ENCODE measurements around the gene PF4V1.

The PF4V1 gene, protein sequence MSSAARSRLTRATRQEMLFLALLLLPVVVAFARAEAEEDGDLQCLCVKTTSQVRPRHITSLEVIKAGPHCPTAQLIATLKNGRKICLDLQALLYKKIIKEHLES

DNA sequence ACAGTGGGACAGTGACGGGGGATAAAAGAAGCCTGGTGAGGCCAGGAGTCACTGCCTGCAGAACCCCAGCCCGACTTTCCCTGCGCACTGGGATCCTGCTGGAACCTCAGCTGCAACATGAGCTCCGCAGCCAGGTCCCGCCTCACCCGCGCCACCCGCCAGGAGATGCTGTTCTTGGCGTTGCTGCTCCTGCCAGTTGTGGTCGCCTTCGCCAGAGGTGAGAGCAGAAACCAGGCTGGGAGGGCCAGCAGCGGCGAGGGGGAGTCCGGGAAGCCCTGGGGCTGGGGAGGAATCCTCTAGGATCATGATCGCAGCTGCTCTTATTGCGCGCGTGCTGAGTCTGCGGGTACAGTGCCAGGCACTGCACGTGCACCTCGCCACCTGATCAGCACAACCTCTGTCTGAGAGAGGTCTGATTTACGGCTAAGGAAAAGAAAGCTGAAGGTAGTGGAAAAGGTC lies at the start of gene PF4V1:
PF4V1 (plus strand) TSS at position 51 of the 459 bp plus-strand sequence; CDS start at position 118, 67 bp downstream.
- peaks cover 4% of the 10 kb centered on the region for H3K27me3 Mint-ChIP-seq
- no peaks in the 10 kb centered on the region for H3K36me3 Mint-ChIP-seq
- CTCF ChIA-PET = no interaction called here
- no peaks in the 10 kb centered on the region for H3K9me3 Mint-ChIP-seq
- H3K27ac Mint-ChIP-seq = no peak within 1 kb of the TSS
- no peaks in the 10 kb centered on the region for H3K4me1 Mint-ChIP-seq
- no peak for DNase-seq
- H3K4me3 Mint-ChIP-seq = no peak within 1 kb of the TSS

DNA sequence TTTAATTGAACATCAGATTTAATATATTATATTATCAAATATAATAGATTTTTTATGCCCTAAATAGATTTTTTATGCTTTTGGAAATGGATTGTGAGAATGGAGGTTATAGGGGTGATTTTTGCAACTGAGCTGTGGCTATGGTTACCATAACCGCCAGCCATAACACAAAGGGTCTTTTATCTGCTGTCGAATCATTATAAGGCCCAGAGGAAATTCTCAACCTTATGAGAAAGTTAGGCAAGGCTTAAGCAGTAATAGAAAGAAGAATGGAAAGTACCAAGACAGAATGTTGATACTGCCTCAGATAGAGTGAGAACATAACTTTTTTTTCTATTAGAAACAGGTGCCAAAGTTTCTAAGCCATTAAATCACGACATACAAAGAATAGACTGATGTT lies 42.9 kb upstream of the PF4V1 start:
- H3K4me1 Mint-ChIP-seq = no peaks in the 10 kb centered on the region
- H3K36me3 Mint-ChIP-seq = no peaks in the 10 kb centered on the region
- no peaks in the 10 kb centered on the region for H3K27me3 Mint-ChIP-seq
- CTCF ChIA-PET = no interaction called here
- DNase-seq = no peak
- no peak overlapping the region for H3K4me3 Mint-ChIP-seq
- no peaks in the 10 kb centered on the region for H3K9me3 Mint-ChIP-seq
- no peak overlapping the region for H3K27ac Mint-ChIP-seq

DNA sequence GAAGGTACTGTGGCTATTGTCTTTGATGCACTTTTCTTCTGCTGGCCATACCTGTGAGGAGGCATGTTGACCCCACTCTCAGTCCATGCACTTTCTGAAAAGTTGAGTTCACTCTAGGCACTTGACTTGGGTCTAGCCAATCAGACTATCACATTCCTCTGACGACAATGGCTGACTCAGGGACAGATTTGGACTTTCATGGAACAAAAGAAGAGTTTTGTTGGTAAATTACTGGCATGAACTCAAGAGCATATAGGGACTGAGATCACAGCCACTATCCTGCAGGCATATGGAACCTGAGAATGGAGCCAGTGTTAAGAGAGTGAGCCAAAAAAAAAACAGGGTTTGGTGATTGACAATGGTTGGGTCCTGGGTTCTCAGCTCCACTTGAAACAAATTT lies 41.3 kb upstream of the PF4V1 start:
- Mint-ChIP-seq H3K27me3 (no peaks in the 10 kb centered on the region), H3K4me3 (no peak overlapping the region), H3K36me3 (no peaks in the 10 kb centered on the region), H3K27ac (no peak overlapping the region), H3K9me3 (no peaks in the 10 kb centered on the region), H3K4me1 (no peaks in the 10 kb centered on the region)
- CTCF ChIA-PET = no interaction called here
- no peak for DNase-seq

DNA sequence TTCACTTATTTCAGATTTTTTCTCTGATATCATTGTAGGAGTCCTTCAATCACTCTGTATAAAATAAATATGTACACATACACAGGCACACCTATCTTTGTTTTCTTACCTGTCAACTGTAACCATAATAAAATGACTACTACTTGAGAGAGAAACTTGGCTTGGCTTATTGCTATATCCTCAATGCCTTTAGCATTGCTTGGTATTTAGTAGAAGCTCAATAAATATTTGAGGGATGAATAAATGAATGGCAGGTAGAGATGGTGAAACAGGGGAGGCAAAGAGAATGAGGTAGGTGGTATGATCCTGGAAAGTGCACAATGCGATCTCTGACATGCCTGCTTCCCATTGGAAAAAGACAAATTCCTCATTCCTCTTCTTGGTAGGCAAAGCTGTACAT lies 38.4 kb upstream of the PF4V1 start:
- no peaks in the 10 kb centered on the region for H3K9me3 Mint-ChIP-seq
- CTCF ChIA-PET = no interaction called here

DNA sequence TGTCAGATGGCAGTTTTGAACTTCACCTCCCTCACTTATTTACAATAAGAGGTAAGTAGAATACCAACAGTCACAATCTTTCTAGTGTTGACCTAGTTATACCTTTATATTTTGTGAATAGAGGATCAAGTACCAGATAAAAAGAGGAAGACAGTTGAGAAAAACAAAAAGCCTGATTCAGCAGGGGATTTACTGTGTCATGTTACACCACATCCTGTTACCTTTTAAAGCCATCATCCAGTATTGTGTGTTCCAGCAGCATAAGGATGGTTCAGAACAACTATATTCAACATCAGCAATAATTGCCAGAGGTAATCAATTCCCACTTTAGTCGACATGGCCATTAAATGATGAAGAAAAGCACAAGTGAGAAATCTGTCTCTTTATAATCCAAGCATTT lies 38.0 kb upstream of the PF4V1 start:
- no peak overlapping the region for H3K4me3 Mint-ChIP-seq
- no peaks in the 10 kb centered on the region for H3K4me1 Mint-ChIP-seq
- no peaks in the 10 kb centered on the region for H3K36me3 Mint-ChIP-seq
- DNase-seq = no peak
- H3K27me3 Mint-ChIP-seq = no peaks in the 10 kb centered on the region
- no peaks in the 10 kb centered on the region for H3K9me3 Mint-ChIP-seq
- no peak overlapping the region for H3K27ac Mint-ChIP-seq
- CTCF ChIA-PET = no interaction called here

More for the DNA sequence above, 38.4 kb upstream of the PF4V1 start:
- DNase-seq = no peak
- Mint-ChIP-seq H3K36me3 (no peaks in the 10 kb centered on the region), H3K4me3 (no peak overlapping the region), H3K4me1 (no peaks in the 10 kb centered on the region), H3K27me3 (no peaks in the 10 kb centered on the region), H3K27ac (no peak overlapping the region)

DNA sequence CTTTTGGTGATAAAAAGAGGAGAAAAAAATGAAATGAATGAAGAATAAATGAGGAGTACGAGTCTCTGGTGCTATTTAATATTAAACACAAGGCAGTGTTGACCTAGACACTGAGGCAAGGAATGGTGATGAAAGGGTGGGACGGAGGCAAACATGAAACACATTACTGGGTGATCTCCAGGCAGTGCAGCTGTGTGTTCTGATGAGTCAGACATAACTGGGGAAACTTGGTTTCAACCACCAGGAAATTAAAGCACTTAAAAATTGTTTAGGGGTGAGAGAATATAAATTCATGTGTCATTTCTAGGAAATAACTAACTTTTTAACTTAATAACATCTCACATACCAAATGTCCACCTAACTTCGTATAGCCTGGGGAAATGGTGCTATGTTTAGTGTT lies 36.3 kb upstream of the PF4V1 start:
- Mint-ChIP-seq H3K4me3 (no peak overlapping the region), H3K27me3 (no peaks in the 10 kb centered on the region), H3K36me3 (no peaks in the 10 kb centered on the region), H3K27ac (no peak overlapping the region), H3K4me1 (no peaks in the 10 kb centered on the region), H3K9me3 (no peaks in the 10 kb centered on the region)
- no peak for DNase-seq
- CTCF ChIA-PET = no interaction called here

DNA sequence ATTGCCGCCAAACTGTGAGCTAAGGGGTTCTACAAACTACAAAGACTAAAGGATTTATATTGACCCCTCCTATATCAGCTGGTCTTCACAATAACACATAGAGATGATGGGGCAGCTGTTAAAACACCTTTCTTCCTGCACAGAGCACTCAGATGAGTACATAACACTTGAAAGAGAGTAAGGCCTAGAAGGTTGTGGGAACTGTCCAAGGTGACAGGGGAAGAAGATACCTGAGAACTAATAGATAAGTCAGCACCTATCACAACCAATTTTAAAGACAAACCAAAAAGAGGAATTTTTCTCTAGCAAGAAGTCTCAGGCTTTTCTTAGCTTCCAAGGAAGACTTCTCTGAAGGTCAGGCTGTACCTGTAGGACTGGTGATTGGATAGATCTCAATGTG lies 35.8 kb upstream of the PF4V1 start:
- CTCF ChIA-PET = no interaction called here
- Mint-ChIP-seq H3K36me3 (no peaks in the 10 kb centered on the region), H3K4me3 (no peak overlapping the region), H3K27ac (no peak overlapping the region), H3K4me1 (no peaks in the 10 kb centered on the region), H3K27me3 (no peaks in the 10 kb centered on the region), H3K9me3 (no peaks in the 10 kb centered on the region)
- no peak for DNase-seq

DNA sequence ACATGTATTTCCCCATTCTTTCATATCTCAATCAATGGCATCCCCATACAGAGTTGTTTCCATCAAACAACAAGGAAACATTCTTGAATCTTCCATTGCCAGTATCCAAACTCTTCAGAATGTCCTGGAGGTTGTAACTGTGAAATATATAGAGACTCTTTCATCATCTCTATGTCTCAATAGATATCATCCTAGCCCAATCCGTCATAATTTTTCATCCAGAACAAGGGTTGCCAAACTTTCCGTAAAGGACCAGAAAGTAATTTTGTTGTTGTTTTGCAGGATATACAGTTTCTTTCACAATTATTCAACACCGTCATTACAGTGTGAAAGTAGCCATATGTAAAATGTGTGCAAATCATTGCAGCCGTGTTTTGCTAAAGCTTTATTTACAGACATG lies 31.8 kb upstream of the PF4V1 start:
- no peaks in the 10 kb centered on the region for H3K36me3 Mint-ChIP-seq
- H3K4me1 Mint-ChIP-seq = no peaks in the 10 kb centered on the region

DNA sequence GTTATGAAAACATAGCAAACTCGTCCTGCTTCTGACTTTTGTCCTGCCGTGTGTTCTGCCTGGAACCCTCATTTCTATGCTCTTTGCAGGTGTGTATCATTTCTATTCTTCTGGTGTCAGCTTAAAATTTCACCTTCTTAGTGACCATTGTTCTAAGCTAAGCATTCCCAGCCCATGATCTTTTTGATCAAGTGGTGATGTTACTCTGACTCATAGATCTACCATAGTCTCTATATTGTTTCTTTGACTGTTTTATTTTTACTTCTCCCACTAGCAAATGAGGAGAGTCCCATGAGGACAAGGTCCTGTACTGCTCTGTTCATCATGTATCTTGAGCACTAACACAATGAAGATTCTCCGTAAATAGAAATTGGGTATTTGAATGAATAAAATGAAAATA lies 30.7 kb upstream of the PF4V1 start:
- H3K27me3 Mint-ChIP-seq = no peaks in the 10 kb centered on the region
- CTCF ChIA-PET = no interaction called here
- H3K9me3 Mint-ChIP-seq = no peaks in the 10 kb centered on the region
- H3K4me1 Mint-ChIP-seq = no peaks in the 10 kb centered on the region
- H3K27ac Mint-ChIP-seq = no peak overlapping the region
- H3K36me3 Mint-ChIP-seq = no peaks in the 10 kb centered on the region
- DNase-seq = no peak
- H3K4me3 Mint-ChIP-seq = no peak overlapping the region

More for the DNA sequence above, 31.8 kb upstream of the PF4V1 start:
- H3K4me3 Mint-ChIP-seq = no peak overlapping the region
- no peaks in the 10 kb centered on the region for H3K9me3 Mint-ChIP-seq
- H3K27ac Mint-ChIP-seq = no peak overlapping the region
- DNase-seq = no peak
- CTCF ChIA-PET = no interaction called here
- no peaks in the 10 kb centered on the region for H3K27me3 Mint-ChIP-seq

DNA sequence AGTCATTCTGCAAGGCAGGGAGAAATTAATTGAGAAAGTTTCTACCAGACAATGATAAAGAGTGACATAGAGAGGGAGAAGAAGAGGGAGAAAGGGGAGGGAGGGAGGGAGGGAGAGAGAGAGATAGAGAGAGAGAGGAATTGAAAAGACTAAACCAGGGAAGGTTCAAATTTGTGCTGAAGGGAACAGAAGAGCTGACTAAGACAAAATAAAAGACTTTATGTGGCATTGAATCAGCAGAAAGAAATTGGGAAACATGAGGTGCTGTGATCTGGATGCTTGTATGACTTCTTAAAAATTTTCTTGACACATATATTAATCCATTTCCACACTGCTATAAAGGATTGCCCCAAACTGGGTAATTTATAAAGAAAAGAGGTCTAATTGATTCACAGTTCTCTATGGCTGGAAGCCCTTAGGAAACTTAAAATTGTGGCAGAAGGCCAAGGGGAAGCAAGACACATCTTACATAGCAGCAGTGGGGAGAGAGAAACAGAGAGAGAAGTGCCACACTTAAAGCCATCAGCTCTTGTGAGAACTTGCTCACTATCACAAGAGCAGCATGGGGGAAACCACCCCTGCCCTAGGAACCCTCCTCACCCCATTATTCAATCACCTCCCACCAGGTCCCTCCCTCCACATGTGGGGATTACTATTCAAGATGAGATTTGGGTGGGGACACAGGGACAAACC lies 30.1 kb upstream of the PF4V1 start:
- no peak overlapping the region for H3K4me3 Mint-ChIP-seq
- H3K27ac Mint-ChIP-seq = no peak overlapping the region
- H3K36me3 Mint-ChIP-seq = no peaks in the 10 kb centered on the region
- no peak for DNase-seq
- H3K4me1 Mint-ChIP-seq = no peaks in the 10 kb centered on the region
- H3K27me3 Mint-ChIP-seq = no peaks in the 10 kb centered on the region
- CTCF ChIA-PET = no interaction called here
- H3K9me3 Mint-ChIP-seq = no peaks in the 10 kb centered on the region

DNA sequence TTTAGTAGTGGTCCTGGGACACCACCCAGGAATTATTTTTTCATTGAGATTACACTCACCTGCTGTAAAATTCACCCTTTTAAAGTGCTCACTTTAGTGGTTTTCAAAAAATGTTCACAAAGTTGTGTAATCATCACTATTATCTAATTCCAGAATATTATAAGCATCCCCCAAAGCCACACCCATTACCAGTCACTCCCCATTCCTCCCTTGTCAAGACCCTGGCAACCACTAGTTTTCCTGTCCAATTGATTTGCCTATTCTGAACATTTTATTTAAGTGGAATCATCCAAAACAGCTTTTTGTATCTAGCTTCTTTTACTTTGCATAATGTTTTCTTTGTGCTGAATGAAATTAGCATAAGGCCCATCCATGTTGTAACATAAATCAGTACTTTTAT lies 29.3 kb upstream of the PF4V1 start:
- H3K36me3 Mint-ChIP-seq = no peaks in the 10 kb centered on the region
- no peak overlapping the region for H3K27ac Mint-ChIP-seq
- DNase-seq = no peak
- CTCF ChIA-PET = no interaction called here
- H3K4me3 Mint-ChIP-seq = no peak overlapping the region
- H3K4me1 Mint-ChIP-seq = no peaks in the 10 kb centered on the region
- H3K9me3 Mint-ChIP-seq = no peaks in the 10 kb centered on the region
- H3K27me3 Mint-ChIP-seq = no peaks in the 10 kb centered on the region

DNA sequence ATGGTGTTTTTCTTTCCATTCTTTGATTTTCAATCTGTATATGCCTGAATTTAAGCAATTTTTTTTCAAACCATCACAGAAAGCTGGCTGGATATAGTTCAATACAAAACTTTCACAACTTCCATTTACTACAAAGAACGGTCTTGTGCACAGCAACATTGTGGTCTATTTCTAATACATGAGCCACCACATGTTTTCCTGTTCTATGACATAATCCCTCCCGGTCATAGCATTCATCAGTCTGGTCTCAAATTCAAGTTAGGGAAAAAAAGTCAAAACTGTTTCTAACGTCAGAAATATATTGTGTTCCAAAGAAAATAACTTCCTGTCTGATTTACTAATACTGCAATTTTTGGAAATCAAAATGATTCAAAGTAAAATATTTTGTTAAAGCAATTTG lies 24.1 kb upstream of the PF4V1 start:
- DNase-seq = no peak
- no peaks in the 10 kb centered on the region for H3K36me3 Mint-ChIP-seq
- CTCF ChIA-PET = no interaction called here
- H3K27me3 Mint-ChIP-seq = no peaks in the 10 kb centered on the region
- H3K4me1 Mint-ChIP-seq = no peaks in the 10 kb centered on the region
- no peak overlapping the region for H3K4me3 Mint-ChIP-seq
- peaks cover 2% of the 10 kb centered on the region for H3K9me3 Mint-ChIP-seq
- no peak overlapping the region for H3K27ac Mint-ChIP-seq

DNA sequence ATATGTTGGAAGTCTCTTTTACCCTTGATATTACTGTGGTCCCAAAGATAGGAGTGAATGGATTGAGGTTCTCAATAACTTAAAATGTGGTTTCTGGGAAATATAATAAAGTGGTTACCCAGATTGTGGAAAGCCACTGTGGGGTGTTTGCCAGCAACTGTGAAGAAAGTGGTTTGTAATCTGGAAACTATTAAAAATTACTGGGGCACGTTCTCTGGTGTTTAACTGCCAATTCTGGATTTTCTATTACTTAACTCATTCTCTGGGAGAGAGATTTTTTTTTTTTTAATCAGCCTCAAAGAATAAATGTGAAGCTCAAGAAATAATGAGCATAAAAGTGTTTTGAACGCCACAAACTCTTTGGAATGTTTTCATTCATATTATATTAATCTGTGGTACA lies 21.5 kb upstream of the PF4V1 start:
- Mint-ChIP-seq H3K27ac (no peak overlapping the region), H3K4me1 (no peaks in the 10 kb centered on the region), H3K36me3 (no peaks in the 10 kb centered on the region), H3K4me3 (no peak overlapping the region), H3K27me3 (peaks cover 4% of the 10 kb centered on the region), H3K9me3 (peaks cover 2% of the 10 kb centered on the region)
- CTCF ChIA-PET = no interaction called here
- DNase-seq = no peak

DNA sequence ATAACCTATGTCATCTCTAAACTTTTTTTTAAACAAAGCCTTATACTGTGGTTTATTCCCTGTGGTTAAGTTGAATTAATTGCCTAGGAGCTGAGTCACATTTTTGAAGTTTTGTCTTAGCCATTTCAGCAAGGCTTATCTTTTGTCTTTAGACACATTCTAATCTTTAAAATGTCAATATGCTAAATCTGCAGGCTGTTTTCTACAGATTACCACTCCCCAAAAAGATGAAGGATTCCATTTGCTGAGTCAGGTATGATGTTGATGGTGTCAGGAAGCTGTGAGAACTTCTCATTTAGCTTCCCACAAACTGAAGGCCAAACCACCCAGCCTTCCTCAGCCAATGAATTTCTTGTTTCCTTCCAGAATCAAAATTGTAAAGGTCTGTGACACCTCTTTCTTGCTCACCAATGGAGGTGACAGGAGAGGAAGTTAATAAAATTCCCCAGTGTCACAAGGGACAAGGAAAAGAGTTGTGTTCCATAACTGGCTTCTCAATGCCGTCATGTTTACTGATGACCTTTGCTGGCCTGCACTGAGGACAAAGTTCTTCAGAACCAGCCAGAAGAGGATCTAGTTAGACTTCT lies 20.4 kb upstream of the PF4V1 start:
- Mint-ChIP-seq H3K27me3 (peaks cover 15% of the 10 kb centered on the region), H3K9me3 (peaks cover 2% of the 10 kb centered on the region), H3K36me3 (no peaks in the 10 kb centered on the region), H3K27ac (no peak overlapping the region), H3K4me1 (no peaks in the 10 kb centered on the region), H3K4me3 (no peak overlapping the region)
- no peak for DNase-seq
- CTCF ChIA-PET = no interaction called here

DNA sequence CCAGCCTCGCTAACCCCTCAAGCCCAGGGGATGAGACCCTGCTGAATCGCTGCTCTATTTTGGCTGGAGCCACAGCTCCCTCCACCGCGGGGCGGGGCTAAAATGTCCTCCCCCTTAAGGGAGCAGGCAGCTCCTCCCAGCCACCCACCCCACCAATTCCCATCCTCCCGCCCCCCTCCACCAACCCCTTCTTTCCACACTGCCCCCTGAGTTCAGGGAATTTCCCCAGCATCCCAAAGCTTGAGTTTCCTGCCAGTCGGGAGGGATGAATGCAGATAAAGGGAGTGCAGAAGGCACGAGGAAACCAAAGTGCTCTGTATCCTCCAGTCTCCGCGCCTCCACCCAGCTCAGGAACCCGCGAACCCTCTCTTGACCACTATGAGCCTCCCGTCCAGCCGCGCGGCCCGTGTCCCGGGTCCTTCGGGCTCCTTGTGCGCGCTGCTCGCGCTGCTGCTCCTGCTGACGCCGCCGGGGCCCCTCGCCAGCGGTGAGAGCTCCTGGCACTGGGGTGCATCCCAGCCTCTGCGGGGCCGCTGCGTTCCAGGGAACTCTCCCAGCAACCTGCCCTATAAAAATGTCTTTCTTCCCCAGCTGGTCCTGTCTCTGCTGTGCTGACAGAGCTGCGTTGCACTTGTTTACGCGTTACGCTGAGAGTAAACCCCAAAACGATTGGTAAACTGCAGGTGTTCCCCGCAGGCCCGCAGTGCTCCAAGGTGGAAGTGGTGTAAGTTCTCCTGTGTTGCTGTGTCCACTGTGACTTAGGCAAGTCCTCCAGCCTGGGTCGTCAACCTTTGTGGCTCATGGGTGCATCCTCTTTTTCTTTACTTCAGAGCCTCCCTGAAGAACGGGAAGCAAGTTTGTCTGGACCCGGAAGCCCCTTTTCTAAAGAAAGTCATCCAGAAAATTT lies 16.5 kb upstream of the PF4V1 start, which contains the start of gene CXCL6:
CXCL6 (plus strand) TSS at position 306 of the 907 bp plus-strand sequence; CDS start at position 379, 73 bp downstream.
- Mint-ChIP-seq H3K36me3 (no peaks in the 10 kb centered on the region), H3K27me3 (peaks cover 15% of the 10 kb centered on the region), H3K4me3 (no peak within 1 kb of the TSS), H3K9me3 (no peaks in the 10 kb centered on the region), H3K27ac (no peak within 1 kb of the TSS), H3K4me1 (no peaks in the 10 kb centered on the region)
- DNase-seq = no peak
- CTCF ChIA-PET = no interaction called here
